Measurements from ENCODE around the gene TANGO2. TPM values are rescaled to one million over a fixed set of nuclear protein-coding genes. Genes with fewer than 3 reads are reported as not detected.

TANGO2 gene
- total RNA-seq, 2 experiments from 2014 or later, result 21.3 to 23.0 TPM

- ChIA-PET CTCF (interaction anchor here (1.0 to 3.2 kb wide), 4 partner anchors 8 to 15 kb away, joined by 3 to 14 read pairs (median 10); partner anchors contain the start of gene ZDHHC8), POLR2A (interaction anchor here (0.9 to 2.8 kb wide), 4 partner anchors 9 to 35 kb away, joined by 3 to 17 read pairs (median 10); no protein-coding TSS in a partner anchor)
Observed at GRCh38 chr22:20116376-20116950, 95.6 kb downstream of the TANGO2 start.

Other genes starting within 250 kb of the TANGO2 start
- 10 to 100 TPM; 17.1 to 17.3 TPM for gene GNB1L, start 166.2 kb upstream of the TANGO2 start, total RNA-seq
- 10 to 100 TPM; 17.9 to 20.6 TPM for gene RTL10, start 166.2 kb upstream of the TANGO2 start, total RNA-seq
- gene COMT, start 79.3 kb upstream of the TANGO2 start, total RNA-seq, result 10 to 100 TPM; 92.1 to 96.2 TPM
- gene TXNRD2, start 79.3 kb upstream of the TANGO2 start, total RNA-seq, result 10 to 100 TPM; 24.9 to 29.2 TPM
- gene ARVCF, start 4.3 kb upstream of the TANGO2 start, total RNA-seq, result 1 to 10 TPM in 1 of 2 experiments, under 1 TPM in 1; 0.70 to 1.8 TPM
- 10 to 100 TPM; 64.9 to 67.9 TPM for gene DGCR8, start 59.1 kb downstream of the TANGO2 start, total RNA-seq
- gene RANBP1, start 95.0 kb downstream of the TANGO2 start, total RNA-seq, result 100 to 1,000 TPM; 446 to 470 TPM
- 100 to 1,000 TPM; 122 to 125 TPM for gene TRMT2A, start 96.1 kb downstream of the TANGO2 start, total RNA-seq
- 10 to 100 TPM; 86.6 to 87.0 TPM for gene ZDHHC8, start 110.7 kb downstream of the TANGO2 start, total RNA-seq
- not detected for gene CCDC188, start 129.9 kb downstream of the TANGO2 start, total RNA-seq
- 1 to 10 TPM; 2.3 to 2.4 TPM for gene RTN4R, start 247.2 kb downstream of the TANGO2 start, total RNA-seq